Neural progenitor cell (in vitro differentiated cells): Measurements from ENCODE around the gene TMEM43. TPM values are rescaled to one million over a fixed set of nuclear protein-coding genes. Genes with fewer than 3 reads are reported as not detected.

ENCODE experiments used
- DNase-seq: peaks from one replicate; pipeline ENCODE4 v3.0.0-alpha.2; 2016; ENCODE audit warnings: low spot score
- H2AFZ ChIP-seq: fragments of 200-600 bp; sonication (generic); replicated peaks from 2 replicates; pipeline ENCODE4 v1.6.1; 2016; ENCODE audit warnings: antibody characterized with exemption
- H3F3A ChIP-seq: fragments of 200-600 bp; sonication (generic); 2 replicates; pipeline ENCODE4 v1.6.1; 2016; ENCODE audit warnings: antibody characterized with exemption, low read depth
- H3K27ac ChIP-seq: fragments of 200-600 bp; sonication (generic); 2 replicates; pipeline ENCODE4 v1.5.1; 2016; ENCODE audit warnings: mild to moderate bottlenecking
- H3K27me3 ChIP-seq: fragments of 200-600 bp; sonication (generic); 2 replicates; pipeline ENCODE4 v1.6.1; 2016; ENCODE audit warnings: mild to moderate bottlenecking, moderate library complexity
- H3K36me3 ChIP-seq: fragments of 200-600 bp; sonication (generic); 2 replicates; pipeline ENCODE4 v1.5.1; 2016
- H3K4me1 ChIP-seq: fragments of 200-600 bp; sonication (generic); 2 replicates; pipeline ENCODE4 v1.6.1; 2016; ENCODE audit warnings: mixed run types
- H3K4me2 ChIP-seq: fragments of 200-600 bp; sonication (generic); 2 replicates; pipeline ENCODE4 v1.6.1; 2016
- H3K4me3 ChIP-seq: fragments of 200-600 bp; sonication (generic); 2 replicates; pipeline ENCODE4 v1.5.1; 2016
- H3K79me2 ChIP-seq: fragments of 200-600 bp; sonication (generic); 2 replicates; pipeline ENCODE4 v1.6.1; 2016; ENCODE audit warnings: low read depth
- H3K9ac ChIP-seq: fragments of 200-600 bp; sonication (generic); 2 replicates; pipeline ENCODE4 v1.6.1; 2016
- H3K9me3 ChIP-seq: fragments of 200-600 bp; sonication (generic); 2 replicates; pipeline ENCODE4 v1.5.1; 2016; ENCODE audit warnings: low read depth
- H4K20me1 ChIP-seq: fragments of 200-600 bp; sonication (generic); 2 replicates; pipeline ENCODE4 v1.6.1; 2016; ENCODE audit warnings: low read depth
- H3K27ac Mint-ChIP-seq: 3 replicates; pipeline ENCODE4 v1.8.0; 2021; ENCODE audit warnings: mixed read lengths
- H3K27me3 Mint-ChIP-seq: 2 replicates; pipeline ENCODE4 v1.8.0; 2022; ENCODE audit warnings: low read depth, mild to moderate bottlenecking, inconsistent platforms, moderate library complexity, mixed read lengths; ENCODE audit not compliant: insufficient read depth
- H3K36me3 Mint-ChIP-seq: 3 replicates; pipeline ENCODE4 v1.8.0; 2021; ENCODE audit warnings: mixed read lengths
- H3K4me1 Mint-ChIP-seq: 3 replicates; pipeline ENCODE4 v1.8.0; 2021; ENCODE audit warnings: mixed read lengths
- H3K4me3 Mint-ChIP-seq: 3 replicates; pipeline ENCODE4 v1.8.0; 2021; ENCODE audit warnings: mild to moderate bottlenecking, moderate library complexity, mixed read lengths
- H3K9me3 Mint-ChIP-seq: 3 replicates; pipeline ENCODE4 v1.8.0; 2020; ENCODE audit warnings: mixed read lengths
- EZH2 ChIP-seq: fragments of 200-600 bp; sonication (generic); IDR thresholded peaks from 2 replicates; pipeline ENCODE4 v1.6.1; 2017; ENCODE audit warnings: antibody characterized with exemption, mild to moderate bottlenecking, moderate library complexity
- EZH2phosphoT487 ChIP-seq: fragments of 200-600 bp; sonication (generic); IDR thresholded peaks from 2 replicates; pipeline ENCODE4 v1.6.1; 2017; ENCODE audit warnings: antibody characterized with exemption
- total RNA-seq: library from RNA; depleted of rRNA; stranded (reverse); fragments of >200 nt; gene quantifications from 2 replicates; pipeline ENCODE4 v1.2.3, GENCODE V29; 2015; ENCODE audit warnings: low replicate concordance
- TF ChIP-seq, protein P1 (sequence below): fragments of 200-600 bp; sonication (generic); IDR thresholded peaks from 2 replicates; pipeline ENCODE4 v1.5.1; 2017; ENCODE audit warnings: antibody characterized with exemption, mild to moderate bottlenecking

The TMEM43 gene
- total RNA-seq, 1 donor from 2014 or later, result 19.7 TPM

DNA sequence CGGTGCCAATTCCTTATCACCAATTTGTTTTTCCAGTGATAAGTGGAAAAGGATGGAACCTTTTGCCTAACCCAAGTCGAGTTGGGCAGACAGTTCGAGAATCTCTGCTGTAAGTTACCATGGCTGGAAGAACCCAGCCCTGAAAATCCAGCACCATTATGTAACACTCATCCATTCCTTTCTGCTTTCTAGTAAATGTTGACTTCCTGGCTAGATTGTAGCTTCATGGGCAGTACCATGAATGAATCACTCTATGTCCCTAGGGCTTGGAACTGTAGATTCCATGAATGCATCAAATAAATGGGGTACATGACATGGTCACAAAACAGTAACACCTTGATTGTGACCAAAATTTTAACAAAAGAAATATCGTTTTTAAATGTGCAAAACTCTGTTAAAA is 14.2 kb upstream of the TMEM43 start:
- no peak overlapping the region for H2AFZ ChIP-seq
- no peak for DNase-seq
- no peaks in the 10 kb centered on the region for H3K27me3 ChIP-seq
- H3K36me3 ChIP-seq, result no peaks in the 10 kb centered on the region
- H3K27me3 Mint-ChIP-seq, result peaks cover 5% of the 10 kb centered on the region
- no peaks in the 10 kb centered on the region for H3K79me2 ChIP-seq
- H3K4me1 Mint-ChIP-seq, result no peaks in the 10 kb centered on the region
- H3K36me3 Mint-ChIP-seq, result peaks cover 16% of the 10 kb centered on the region
- H3K4me3 Mint-ChIP-seq, result no peak overlapping the region
- H3K9me3 Mint-ChIP-seq, result no peaks in the 10 kb centered on the region
- H3K9ac ChIP-seq, result no peak overlapping the region
- no peaks in the 10 kb centered on the region for H3K4me1 ChIP-seq
- H3K27ac ChIP-seq, result no peak overlapping the region
- H3K4me2 ChIP-seq, result no peak overlapping the region
- no peaks in the 10 kb centered on the region for H3K9me3 ChIP-seq
- TF ChIP-seq, protein P1, sequence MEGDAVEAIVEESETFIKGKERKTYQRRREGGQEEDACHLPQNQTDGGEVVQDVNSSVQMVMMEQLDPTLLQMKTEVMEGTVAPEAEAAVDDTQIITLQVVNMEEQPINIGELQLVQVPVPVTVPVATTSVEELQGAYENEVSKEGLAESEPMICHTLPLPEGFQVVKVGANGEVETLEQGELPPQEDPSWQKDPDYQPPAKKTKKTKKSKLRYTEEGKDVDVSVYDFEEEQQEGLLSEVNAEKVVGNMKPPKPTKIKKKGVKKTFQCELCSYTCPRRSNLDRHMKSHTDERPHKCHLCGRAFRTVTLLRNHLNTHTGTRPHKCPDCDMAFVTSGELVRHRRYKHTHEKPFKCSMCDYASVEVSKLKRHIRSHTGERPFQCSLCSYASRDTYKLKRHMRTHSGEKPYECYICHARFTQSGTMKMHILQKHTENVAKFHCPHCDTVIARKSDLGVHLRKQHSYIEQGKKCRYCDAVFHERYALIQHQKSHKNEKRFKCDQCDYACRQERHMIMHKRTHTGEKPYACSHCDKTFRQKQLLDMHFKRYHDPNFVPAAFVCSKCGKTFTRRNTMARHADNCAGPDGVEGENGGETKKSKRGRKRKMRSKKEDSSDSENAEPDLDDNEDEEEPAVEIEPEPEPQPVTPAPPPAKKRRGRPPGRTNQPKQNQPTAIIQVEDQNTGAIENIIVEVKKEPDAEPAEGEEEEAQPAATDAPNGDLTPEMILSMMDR, result no peak
- TF ChIP-seq EZH2phosphoT487 (no peak), EZH2 (no peak)
- H4K20me1 ChIP-seq, result no peaks in the 10 kb centered on the region
- H3F3A ChIP-seq, result no peaks in the 10 kb centered on the region
- H3K4me3 ChIP-seq, result no peak overlapping the region
- no peak overlapping the region for H3K27ac Mint-ChIP-seq

DNA sequence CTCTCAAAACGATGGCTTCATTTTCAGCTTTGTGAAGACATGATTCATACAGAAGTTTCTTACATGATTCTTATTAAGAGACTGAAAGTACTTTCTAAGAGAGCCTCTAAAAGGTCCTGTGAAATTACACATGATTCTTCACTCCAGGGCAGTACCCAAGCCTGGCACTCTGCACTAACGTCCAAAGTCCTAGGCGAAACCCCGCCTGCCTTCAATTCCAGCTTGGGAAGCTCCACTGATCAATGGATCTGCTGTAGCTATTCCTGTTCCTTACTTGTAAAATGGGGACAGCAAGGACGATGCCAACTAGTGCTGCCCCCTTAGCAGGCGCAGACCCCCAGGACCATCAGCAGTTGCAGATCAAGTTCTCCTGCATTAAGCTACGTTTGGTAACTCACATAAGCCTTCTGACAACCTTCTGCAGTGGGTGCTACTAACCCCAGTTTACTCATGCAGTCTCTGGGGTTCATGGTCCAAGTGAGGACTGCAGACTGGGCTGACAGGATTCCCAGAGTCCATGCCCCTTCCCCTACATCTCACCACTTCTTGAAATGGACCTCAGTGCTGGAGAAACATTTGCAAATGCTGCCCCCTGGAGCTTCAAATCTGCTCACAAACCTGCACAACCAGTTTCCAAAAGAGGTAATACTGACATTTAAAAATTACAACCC is 10.8 kb upstream of the TMEM43 start:
- peaks cover 16% of the 10 kb centered on the region for H3K36me3 Mint-ChIP-seq
- H3K4me1 ChIP-seq, result no peaks in the 10 kb centered on the region
- TF ChIP-seq EZH2 (no peak), EZH2phosphoT487 (no peak)
- TF ChIP-seq, protein P1, result peak; percentile 58
- H3K79me2 ChIP-seq, result no peaks in the 10 kb centered on the region
- no peaks in the 10 kb centered on the region for H3K36me3 ChIP-seq
- no peak overlapping the region for H2AFZ ChIP-seq
- H3F3A ChIP-seq, result no peaks in the 10 kb centered on the region
- H3K9ac ChIP-seq, result no peak overlapping the region
- no peak overlapping the region for H3K4me2 ChIP-seq
- peak; percentile 20 for DNase-seq
- no peaks in the 10 kb centered on the region for H3K9me3 ChIP-seq
- no peak overlapping the region for H3K4me3 ChIP-seq
- H4K20me1 ChIP-seq, result no peaks in the 10 kb centered on the region
- H3K27ac Mint-ChIP-seq, result no peak overlapping the region
- H3K27me3 Mint-ChIP-seq, result peaks cover 2% of the 10 kb centered on the region
- no peak overlapping the region for H3K27ac ChIP-seq
- H3K4me1 Mint-ChIP-seq, result no peaks in the 10 kb centered on the region
- H3K9me3 Mint-ChIP-seq, result no peaks in the 10 kb centered on the region
- H3K27me3 ChIP-seq, result no peaks in the 10 kb centered on the region
- no peak overlapping the region for H3K4me3 Mint-ChIP-seq

DNA sequence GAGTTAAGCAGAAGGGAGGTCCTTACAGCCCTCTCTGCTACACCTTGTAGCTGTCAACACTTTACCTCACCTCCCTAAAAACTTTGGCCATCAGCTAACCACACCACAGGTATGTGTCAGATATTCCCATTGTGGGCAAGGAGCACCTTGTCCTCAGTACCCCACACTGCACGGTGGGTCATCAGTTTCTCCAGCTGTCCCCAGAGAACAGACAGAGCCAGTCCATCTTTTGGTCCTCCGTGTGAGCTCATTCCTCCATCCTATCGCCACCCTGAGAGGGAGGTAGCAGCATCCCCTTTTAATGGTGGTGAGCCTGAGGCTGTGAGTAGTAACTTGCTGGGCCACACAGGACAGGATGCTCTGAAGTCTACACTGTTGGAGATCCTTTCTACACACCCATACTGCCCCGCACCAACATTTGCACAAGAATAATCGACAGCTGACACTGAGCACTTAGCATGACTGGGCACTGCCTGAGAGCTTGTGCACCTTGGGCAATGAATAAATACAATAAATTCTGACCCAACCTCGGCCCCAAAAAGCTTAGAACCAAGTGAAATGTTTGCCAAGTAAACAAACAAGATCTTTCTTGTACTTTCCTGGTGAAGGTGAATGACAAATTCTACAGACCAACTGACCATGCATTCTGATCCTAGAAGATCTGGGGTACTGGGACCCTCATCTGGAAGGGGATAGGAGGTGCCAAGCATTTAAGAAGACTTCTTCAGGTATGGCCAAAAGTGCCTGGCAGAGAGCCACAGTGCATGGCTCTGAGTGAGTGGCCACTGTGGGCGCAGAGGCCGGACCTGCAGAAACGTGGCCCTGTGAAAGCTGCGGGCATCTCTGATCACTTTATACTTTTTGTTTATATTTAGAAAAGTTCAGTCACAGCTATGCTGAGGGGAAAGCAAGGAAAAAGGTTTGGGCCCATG is 7.1 kb upstream of the TMEM43 start:
- no peaks in the 10 kb centered on the region for H3K27me3 ChIP-seq
- H3K27ac Mint-ChIP-seq, result no peak overlapping the region
- no peaks in the 10 kb centered on the region for H3K36me3 ChIP-seq
- no peaks in the 10 kb centered on the region for H3K27me3 Mint-ChIP-seq
- no peaks in the 10 kb centered on the region for H3K9me3 Mint-ChIP-seq
- H3K36me3 Mint-ChIP-seq, result peaks cover 19% of the 10 kb centered on the region
- no peaks in the 10 kb centered on the region for H4K20me1 ChIP-seq
- no peaks in the 10 kb centered on the region for H3K4me1 Mint-ChIP-seq
- TF ChIP-seq EZH2phosphoT487 (no peak), EZH2 (no peak)
- TF ChIP-seq, protein P1, result no peak
- no peaks in the 10 kb centered on the region for H3K9me3 ChIP-seq
- DNase-seq, result no peak
- H3K27ac ChIP-seq, result no peak overlapping the region
- H3F3A ChIP-seq, result no peaks in the 10 kb centered on the region
- H3K4me1 ChIP-seq, result peaks cover 7% of the 10 kb centered on the region
- H2AFZ ChIP-seq, result no peak overlapping the region
- H3K4me3 ChIP-seq, result no peak overlapping the region
- no peak overlapping the region for H3K4me2 ChIP-seq
- no peak overlapping the region for H3K4me3 Mint-ChIP-seq
- no peak overlapping the region for H3K9ac ChIP-seq
- H3K79me2 ChIP-seq, result no peaks in the 10 kb centered on the region
